GM19455 (cell line): ENCODE results near the gene USP21.

Experiments used
- ATAC-seq: cut with Tn5 transposase; IDR thresholded peaks from one replicate; pipeline ENCODE4 v1.9.1; 2021; ENCODE audit not compliant: unreplicated experiment

The USP21 gene

DNA sequence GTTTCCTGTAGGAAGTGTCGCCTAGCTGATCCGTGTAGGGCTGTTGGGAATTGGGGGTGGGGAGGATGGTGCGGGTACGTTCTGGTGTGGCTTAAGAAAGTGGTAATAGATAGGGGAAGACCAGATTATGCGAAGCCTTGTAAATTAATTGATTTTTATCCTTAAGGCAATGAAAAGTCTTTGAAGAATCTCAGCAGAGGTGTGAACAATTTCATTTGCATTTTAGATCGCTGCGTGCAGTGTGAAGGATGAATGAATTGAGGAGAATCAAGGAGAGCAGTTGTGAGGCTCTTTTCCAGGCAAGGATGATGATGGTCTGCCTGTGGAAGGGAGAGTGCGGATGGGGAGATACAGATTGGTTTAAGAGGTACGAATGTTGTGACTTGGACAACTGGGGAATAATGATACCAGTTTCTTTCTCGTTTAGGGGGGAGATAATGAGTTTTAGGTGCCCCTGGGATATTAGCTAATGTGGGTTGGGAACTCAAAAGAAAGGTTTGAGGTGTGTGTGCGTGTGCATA is 26.0 kb upstream of the USP21 start:
- no peak for ATAC-seq

DNA sequence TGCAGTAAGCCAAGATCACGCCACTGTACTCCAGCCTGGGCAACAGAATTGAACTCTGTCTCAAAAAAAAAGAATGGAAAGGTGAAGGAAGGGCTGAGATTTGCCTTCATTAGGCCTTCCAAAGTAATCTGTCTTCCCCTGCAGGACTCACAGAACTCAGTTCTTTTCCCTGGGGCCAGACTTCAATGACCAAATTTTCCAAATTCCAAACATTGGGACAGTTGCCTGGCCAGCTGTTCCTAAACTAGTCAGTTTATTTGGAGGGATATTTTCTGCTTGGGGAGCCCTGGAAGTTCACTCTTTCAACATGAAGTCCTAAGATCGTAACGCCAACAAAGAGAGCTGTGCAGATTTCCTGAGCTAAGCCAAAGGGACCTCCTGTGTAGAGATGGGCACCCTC is 21.4 kb upstream of the USP21 start:
- no peak for ATAC-seq

DNA sequence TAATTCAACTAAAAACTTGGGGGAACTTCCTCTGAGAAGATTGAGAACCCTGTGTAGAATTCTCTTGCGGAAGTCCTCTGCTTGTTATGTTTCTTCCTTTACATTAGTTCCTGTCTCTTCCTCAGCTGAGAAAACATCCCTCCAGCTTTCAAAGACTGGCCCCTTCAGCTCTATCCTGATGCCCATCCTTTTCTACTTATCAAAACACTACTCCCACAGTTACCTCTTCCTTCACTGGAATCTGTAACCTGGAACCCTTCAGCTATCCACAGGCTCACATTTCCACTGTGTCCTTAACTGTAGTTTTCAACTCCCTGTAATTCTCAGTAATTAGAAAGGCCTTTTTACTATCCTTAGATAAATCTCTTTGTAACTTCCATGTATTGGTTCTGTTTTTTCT is 20.9 kb upstream of the USP21 start:
- no peak for ATAC-seq

DNA sequence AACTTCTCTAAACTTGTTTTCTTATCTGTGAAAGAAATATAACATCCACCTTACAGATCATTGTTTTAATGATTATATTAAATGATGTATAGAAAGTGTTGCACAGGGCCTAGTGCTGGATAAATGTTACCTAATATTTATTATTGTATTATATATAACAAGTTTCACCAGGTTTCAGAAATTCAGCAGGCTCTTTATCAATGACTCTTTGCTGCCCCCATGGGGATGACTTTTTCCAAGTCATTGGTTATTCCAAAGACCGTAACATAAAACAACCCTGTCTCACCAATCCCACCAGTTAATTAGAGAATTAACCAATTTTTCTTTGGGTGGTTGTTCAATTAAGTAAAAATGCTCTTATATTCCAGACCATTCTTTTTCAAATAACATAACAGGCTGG is 19.5 kb upstream of the USP21 start:
- ATAC-seq: no peak

DNA sequence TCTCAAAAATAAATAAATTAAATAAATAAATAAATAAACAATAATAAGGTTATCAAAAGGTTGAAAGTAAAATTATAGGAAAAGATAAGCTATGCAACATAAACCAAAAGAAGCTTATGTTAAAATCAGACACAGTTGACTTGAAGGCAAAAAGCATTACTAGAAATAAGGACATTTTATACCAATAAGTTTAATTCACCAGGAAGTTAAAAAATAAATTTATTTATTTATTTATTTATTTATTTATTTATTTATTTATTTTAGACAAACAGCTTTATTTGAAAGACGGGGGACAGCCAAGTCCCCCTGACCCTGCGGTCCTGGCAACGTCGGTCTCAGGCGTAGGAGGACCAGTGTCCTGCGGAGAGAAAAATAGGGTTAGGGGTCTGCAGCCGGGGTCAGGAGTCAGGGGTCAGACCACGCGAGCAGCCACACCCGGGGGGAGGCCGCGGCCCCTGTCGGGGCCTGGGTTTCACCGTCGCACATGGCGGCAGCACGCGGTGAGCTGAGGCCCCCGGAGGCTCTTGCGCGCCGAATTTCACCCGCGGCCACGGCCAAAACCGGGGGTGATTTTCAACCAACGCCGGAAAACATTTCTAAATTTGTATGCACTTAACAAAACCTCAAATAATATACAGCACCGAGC is 18.4 kb upstream of the USP21 start:
- no peak for ATAC-seq

DNA sequence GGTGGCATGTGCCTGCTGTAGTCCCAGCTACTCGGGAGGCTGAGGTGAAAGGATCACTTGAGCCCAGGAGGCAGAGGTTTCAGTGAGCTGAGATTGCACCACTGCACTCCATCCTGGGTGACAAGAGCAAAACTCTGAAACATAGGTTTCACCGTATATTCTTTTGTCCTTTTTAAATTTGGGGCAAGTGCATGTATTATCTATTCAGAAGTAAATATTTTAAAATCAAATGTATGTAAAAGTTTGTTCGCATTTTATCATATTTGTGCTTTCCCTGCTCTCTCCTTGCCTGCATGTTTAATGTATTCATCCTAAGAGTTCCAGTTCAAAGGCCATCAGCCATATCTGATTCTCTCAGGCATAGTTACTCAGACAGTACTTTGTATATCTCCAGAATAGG is 13.5 kb upstream of the USP21 start:
- no peak for ATAC-seq

DNA sequence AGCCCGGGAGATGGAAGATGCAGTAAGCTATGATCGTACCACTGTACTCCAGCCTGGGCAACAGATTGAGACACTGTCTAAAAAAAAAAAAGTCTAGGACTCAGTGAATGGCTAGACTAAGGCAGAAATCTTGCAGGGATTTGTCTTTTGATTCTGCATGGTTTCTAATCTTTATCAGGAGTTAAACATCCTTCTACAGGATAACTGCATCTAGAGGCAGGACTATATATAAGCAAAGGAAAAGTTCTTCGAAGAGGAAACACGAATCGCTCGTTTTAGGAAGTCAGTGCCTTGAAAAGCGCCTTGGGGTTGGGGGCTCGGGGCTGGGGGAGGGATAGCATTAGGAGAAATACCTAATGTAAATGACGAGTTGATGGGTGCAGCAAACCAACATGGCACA is 6.1 kb upstream of the USP21 start:
- no peak for ATAC-seq

DNA sequence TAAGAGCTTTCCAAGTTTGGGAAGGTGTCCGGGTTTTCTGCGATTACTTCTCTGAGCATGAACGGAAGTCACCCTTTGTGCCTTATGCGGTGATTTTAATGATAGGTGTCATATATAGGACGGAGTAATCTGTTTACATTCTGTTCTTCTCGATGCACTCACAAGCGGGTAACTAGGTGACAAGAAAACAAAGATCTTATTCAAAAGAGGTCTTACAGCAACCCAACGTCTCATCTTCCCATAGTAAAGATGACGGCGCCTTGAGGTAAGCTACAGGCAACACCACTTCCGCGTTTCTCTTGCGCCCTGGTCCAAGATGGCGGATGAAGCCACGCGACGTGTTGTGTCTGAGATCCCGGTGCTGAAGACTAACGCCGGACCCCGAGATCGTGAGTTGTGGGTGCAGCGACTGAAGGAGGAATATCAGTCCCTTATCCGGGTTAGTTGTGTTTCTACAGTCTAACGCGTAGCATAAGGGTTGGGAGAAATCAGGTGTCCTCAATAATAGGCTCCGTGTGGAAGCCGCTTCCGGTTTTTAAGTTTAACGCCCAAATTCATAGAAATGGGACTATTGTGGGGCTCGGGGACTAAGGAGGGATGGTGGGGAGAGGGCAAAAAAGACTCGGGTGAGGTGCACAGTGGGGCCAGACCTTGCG is 5.5 kb upstream of the USP21 start, which contains the start of gene UFC1:
Gene UFC1 (plus strand): TSS at position 297 of the 656 bp plus-strand sequence. CDS start 20 bp downstream, at position 317.
- ATAC-seq: peak; percentile 85

DNA sequence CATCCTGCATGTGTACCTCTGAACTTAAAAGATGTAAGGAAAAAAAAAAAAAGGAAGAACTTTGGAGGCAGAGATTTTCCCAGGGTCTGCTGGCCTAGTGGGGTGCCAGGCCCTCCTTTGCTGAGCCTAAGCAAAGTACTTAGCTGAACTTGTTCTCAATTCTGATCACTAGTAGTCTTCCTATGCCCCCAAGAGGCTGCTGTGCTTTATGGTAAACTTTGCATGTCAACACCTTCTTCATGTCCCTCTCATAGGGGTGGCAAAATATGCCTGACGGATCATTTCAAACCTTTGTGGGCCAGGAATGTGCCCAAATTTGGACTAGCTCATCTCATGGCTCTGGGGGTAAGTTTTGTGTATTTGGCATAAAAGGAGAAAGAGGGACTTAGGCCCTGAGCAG is 1.4 kb upstream of the USP21 start:
- no peak for ATAC-seq

DNA sequence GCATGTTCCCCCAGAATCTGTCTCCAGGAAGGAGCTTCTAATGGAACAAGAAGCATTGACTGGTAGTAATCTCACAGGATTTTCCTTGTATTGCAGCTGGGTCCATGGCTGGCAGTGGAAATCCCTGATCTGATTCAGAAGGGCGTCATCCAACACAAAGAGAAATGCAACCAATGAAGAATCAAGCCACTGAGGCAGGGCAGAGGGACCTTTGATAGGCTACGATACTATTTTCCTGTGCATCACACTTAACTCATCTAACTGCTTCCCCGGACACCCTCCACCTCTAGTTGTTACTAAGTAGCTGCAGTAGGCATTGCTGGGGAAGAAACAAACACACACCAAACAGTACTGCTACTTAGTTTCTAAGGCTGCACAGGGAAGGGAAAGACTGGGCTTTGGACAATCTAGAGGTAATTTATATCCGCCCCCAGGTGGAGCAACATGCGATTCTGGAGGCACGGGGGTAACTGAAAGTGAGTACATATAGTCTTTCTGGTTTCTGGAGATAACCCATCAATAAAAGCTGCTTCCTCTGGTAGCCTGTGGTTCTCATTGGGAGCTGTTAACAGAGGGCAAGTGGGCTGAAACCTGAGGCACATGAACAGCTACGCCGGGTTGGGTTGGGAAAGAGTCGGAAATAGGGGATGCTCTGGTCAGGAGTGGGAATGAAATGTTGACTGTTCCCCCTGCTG is 837 bp upstream of the USP21 start:
- ATAC-seq: no peak

DNA sequence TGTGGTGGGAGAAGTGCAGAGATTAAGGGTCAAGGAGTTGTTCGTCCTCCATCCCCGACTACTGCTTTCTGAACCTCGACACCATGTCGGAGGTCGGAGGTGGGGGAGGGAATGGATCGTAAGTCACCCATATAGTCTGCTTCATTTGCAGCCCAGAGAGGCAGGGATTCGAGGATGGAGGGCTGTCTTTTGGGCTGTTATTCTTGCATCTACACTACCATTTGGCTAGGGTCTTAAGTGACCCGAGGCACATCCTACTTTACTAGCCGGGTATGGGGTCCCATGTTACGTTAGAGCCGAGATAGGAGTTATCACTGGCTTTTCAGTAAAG is 578 bp downstream of the USP21 start:
- no peak for ATAC-seq

DNA sequence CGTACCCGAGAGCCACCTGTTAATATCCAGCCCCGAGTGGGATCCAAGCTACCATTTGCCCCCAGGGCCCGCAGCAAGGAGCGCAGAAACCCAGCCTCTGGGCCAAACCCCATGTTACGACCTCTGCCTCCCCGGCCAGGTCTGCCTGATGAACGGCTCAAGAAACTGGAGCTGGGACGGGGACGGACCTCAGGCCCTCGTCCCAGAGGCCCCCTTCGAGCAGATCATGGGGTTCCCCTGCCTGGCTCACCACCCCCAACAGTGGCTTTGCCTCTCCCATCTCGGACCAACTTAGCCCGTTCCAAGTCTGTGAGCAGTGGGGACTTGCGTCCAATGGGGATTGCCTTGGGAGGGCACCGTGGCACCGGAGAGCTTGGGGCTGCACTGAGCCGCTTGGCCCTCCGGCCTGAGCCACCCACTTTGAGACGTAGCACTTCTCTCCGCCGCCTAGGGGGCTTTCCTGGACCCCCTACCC is 1.4 kb downstream of the USP21 start:
- no peak for ATAC-seq

DNA sequence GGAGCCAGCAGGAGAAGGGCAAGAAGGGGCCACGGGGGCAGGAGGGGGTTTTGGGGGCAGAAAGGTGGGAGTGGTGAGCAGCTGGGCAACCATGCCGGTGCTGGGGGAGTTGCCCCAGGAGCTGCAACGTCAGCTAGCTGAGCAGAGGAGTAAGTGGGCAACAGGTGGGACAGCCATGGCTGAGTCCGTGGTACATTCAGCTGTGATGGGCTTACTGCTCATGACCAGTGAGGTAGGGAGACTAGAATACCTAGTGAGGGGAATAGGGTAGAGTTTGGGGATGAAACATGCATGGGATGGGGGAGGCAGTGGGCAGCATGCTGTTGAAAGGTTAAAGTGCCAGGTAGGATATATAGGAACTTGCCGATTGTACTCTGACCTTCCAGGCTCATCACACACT is 2.4 kb downstream of the USP21 start:
- no peak for ATAC-seq

DNA sequence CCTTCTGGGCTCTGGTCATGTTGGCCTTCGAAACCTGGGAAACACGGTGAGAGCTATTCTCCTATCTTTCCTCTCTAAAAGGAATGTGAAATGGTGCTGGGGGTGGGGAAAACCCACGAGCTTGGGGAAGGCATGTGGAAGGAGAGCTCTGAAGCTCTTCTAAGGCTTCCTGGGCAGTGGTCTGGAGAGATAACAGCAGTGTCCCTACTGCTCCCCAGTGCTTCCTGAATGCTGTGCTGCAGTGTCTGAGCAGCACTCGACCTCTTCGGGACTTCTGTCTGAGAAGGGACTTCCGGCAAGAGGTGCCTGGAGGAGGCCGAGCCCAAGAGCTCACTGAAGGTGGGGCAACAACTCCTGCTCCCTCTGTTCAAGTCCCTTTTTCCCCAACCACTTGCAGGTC is 2.8 kb downstream of the USP21 start:
- ATAC-seq: no peak

DNA sequence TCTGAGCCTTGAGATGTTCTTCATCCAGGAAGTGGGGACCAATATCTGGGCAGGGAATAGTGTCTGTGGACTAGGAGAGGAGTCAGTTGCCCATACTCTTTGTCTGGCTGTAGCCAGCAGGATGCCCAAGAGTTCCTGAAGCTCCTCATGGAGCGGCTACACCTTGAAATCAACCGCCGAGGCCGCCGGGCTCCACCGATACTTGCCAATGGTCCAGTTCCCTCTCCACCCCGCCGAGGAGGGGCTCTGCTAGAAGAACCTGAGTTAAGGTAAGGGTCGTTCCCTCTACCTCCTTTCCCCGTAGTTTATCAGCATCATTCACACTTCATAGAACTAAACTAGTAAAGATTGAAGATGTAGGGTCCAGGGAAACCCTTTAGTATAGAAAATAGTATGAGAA is 3.5 kb downstream of the USP21 start:
- no peak for ATAC-seq

DNA sequence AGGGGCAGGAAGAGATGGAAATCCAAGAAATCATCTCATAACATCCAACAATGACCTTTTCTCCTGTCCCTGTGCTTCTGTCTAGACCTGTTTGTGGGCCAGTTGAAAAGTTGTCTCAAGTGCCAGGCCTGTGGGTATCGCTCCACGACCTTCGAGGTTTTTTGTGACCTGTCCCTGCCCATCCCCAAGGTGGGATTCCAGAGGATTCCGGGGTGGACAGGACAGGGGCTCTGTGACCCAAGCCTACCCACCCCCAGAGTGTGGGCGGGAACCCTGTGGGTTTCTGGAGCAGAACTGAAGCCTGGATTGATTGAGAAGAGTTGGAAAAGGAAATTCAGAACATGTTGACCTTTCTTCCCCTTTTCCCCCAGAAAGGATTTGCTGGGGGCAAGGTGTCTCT is 4.5 kb downstream of the USP21 start:
- no peak for ATAC-seq

DNA sequence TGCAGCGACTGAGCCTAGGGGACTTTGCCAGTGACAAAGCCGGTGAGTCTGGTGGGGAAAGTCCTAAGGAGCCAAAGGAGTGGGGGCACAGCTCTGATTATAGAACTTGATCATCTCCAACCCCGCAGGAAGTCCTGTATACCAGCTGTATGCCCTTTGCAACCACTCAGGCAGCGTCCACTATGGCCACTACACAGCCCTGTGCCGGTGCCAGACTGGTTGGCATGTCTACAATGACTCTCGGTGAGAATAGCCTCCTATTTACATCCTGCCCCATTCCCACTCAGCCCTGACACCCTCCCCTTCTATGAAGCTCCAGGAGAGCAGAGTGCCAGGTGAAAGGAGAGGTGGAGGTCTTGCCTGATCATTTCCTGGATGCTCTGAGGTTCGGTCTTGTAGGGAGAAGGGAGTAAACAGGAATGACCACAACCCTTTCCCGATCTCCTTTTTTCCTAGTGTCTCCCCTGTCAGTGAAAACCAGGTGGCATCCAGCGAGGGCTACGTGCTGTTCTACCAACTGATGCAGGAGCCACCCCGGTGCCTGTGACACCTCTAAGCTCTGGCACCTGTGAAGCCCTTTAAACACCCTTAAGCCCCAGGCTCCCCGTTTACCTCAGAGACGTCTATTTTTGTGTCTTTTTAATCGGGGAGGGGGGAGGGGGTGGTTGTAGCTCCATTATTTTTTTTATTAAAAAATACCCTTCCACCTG is 5.8 kb downstream of the USP21 start:
- ATAC-seq: no peak

DNA sequence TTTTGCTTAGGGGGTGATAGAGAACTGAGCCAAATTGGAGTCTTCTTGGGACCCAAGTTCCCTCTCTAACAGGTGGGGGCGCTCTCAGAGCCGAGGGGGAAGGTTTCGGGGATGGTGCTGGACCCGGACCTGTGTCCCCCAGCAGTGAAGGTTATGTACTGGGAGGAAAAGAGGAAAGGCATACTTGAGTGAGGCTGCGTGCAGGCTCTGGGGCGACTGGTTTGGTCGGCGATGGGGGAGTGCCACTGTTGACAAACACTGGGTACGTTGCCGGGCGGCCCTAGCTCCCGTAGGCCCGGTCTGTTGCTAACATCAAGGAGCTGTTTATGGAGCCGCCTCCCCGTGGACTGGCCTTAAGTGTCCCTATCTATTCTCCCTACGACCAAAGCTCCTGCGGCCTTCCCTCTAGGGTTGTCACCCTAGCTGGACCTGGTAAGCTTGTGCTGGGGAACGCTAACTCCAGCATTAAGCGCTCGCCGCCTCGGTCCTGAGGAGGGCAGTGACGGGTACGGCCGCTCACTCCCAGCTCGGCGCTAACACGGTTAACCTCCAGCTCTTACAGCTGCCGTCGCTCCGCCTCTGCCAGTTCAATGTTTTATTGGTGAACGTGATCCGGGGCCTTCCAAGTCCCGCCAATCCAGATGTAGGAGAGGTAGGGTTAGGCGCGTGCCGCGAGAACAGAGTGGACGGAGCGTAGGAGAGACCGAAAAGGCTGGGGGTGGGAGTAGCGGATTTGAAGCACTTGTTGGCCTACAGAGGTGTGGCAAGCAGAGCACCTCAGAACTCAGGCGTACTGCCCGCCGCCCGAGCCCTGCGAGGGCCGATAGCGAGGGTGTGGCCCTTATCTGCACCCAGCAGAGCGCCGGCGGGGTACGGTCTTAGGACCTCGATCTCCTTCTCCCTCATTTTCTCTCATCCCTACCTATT is 6.7 kb downstream of the USP21 start, which contains the start of gene PPOX:
Gene PPOX (plus strand): TSS at position 685 of the 927 bp plus-strand sequence. CDS start 422 bp downstream, outside the sequence.
- ATAC-seq: peak; percentile 91

DNA sequence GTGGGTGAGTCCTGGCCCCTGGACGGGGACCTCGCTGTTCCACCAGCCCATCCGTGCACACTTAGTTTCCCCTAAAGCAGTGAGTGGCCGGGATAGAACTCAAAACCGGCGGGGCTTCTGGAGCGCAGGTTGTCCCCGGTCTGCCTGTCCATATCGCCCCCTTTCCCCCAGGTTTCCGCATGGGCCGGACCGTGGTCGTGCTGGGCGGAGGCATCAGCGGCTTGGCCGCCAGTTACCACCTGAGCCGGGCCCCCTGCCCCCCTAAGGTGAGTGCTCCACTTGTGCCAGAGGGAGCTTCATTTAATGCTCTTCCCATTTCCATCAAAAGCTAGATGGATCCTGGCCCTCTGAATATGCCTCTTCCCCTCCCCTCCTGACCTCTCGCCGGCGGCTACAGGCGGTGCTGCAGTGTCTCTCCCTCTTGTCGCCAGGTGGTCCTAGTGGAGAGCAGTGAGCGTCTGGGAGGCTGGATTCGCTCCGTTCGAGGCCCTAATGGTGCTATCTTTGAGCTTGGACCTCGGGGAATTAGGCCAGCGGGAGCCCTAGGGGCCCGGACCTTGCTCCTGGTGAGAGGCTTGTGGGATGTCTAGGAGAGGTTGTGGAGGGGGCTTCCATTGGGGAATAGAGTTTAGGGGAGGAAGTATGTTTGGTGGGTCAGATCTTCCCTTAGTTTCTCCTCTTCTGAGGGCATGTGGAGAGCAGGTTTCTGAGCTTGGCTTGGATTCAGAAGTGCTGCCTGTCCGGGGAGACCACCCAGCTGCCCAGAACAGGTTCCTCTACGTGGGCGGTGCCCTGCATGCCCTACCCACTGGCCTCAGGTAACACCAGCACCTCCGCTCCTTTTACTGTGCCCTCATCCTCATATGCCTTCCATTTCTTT is 7.6 kb downstream of the USP21 start:
- ATAC-seq: no peak
